Measurements from ENCODE around the gene GAS7. TPM values are rescaled to one million over a fixed set of nuclear protein-coding genes. Genes with fewer than 3 reads are reported as not detected.

Gene GAS7
- total RNA-seq, 1 donor from 2014 or later, result 39.8 TPM

DNA sequence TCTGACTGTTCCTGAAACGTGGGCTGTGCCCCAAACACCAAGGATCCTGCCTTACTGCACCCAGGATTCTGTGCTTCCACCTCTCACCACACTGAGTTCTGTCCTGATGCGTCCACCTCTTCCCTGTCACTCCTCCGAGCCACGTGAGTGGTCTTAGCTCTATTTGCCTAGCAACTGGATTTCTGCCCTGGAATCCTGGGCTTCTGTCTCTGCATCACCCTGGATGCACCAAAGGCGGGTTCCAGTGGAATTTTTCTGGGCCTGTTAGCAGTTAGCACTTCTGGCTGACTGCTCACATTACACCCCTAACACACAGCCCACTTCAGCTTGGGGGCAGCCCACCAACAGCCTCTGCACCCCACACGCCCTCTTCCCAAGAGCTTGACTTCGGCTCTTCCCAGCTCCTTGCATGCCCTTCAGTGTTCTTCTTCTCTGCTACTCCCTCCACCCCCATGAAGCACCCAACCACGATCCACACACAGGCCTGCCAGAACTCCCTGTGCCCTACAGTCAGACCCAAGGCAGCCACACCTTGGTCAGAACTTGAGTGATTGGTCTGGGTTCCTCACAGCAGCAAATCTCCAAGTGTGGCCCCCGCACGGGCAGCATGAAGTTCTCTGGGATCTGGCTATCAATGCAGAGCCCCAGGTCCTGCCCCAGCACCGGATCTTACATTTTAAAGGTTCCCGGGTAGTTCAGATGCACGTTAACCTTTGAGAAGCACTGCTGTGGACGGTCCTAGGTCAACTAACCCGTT lies 163.5 kb downstream of the GAS7 start:
- H3K27ac Mint-ChIP-seq, result no peak overlapping the region
- ChIA-PET CTCF (interaction anchor here (1.0 kb wide), 1 partner anchor 13 kb away, joined by 3 read pairs; no protein-coding TSS in a partner anchor), POLR2A (interaction anchor here (1.3 to 2.0 kb wide), 3 partner anchors 18 to 29 kb away, joined by 7 to 15 read pairs (median 8); no protein-coding TSS in a partner anchor)
- no peak overlapping the region for H3K4me3 Mint-ChIP-seq
- DNase-seq (no peak), ATAC-seq (ENCODE audit: low read depth) (no peak)
- no peaks in the 10 kb centered on the region for H3K36me3 Mint-ChIP-seq (ENCODE audit: low read depth)
- H3K27me3 Mint-ChIP-seq, result peaks cover 3% of the 10 kb centered on the region
- peaks cover 30% of the 10 kb centered on the region for H3K4me1 Mint-ChIP-seq
- intact Hi-C loops (cut with micrococcal nuclease), result loop anchor here (5.0 kb wide), 1 partner anchor 48 kb away; no protein-coding TSS in a partner anchor
- TF ChIP-seq, protein P1, sequence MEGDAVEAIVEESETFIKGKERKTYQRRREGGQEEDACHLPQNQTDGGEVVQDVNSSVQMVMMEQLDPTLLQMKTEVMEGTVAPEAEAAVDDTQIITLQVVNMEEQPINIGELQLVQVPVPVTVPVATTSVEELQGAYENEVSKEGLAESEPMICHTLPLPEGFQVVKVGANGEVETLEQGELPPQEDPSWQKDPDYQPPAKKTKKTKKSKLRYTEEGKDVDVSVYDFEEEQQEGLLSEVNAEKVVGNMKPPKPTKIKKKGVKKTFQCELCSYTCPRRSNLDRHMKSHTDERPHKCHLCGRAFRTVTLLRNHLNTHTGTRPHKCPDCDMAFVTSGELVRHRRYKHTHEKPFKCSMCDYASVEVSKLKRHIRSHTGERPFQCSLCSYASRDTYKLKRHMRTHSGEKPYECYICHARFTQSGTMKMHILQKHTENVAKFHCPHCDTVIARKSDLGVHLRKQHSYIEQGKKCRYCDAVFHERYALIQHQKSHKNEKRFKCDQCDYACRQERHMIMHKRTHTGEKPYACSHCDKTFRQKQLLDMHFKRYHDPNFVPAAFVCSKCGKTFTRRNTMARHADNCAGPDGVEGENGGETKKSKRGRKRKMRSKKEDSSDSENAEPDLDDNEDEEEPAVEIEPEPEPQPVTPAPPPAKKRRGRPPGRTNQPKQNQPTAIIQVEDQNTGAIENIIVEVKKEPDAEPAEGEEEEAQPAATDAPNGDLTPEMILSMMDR (IDR thresholded peaks at IDR 0.05), result no peak
- no peaks in the 10 kb centered on the region for H3K9me3 Mint-ChIP-seq

DNA sequence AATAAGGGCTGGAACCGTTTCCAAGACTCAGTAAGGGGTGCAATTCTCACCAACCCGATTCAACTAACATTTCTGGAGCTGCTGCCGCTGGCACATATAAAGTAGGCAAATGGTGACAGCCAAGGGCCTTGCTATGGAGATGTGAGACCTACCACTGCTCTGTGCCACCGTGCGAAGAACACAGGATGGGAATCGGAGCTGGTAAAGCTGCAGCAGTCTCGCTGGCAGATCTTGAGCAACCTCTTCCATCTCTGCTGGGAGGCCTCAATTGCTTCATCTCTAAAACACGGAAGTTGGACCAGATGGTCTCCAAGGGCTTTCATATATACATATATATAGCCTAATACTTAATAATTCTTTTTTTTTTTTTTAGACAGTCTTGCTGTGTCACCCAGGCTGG lies 164.4 kb downstream of the GAS7 start:
- no peaks in the 10 kb centered on the region for H3K9me3 Mint-ChIP-seq
- ChIA-PET POLR2A (interaction anchor here (0.6 to 2.0 kb wide), 16 partner anchors 9 to 118 kb away, joined by 3 to 15 read pairs (median 4); no protein-coding TSS in a partner anchor), CTCF (interaction anchor here (0.8 to 1.5 kb wide), 3 partner anchors 14 to 193 kb away, joined by 3 to 5 read pairs (median 4); no protein-coding TSS in a partner anchor)
- H3K4me1 Mint-ChIP-seq, result peaks cover 27% of the 10 kb centered on the region
- H3K4me3 Mint-ChIP-seq, result peak overlapping the region; percentile 62
- intact Hi-C loops (cut with micrococcal nuclease), result loop anchor here (1.0 to 5.0 kb wide), 2 partner anchors 16 to 47 kb away; no protein-coding TSS in a partner anchor
- peak overlapping the region; percentile 69 for H3K27ac Mint-ChIP-seq
- ATAC-seq (ENCODE audit: low read depth) (peak; percentile 62), DNase-seq (no peak)
- no peaks in the 10 kb centered on the region for H3K36me3 Mint-ChIP-seq (ENCODE audit: low read depth)
- TF ChIP-seq, protein P1 (IDR thresholded peaks at IDR 0.05), result no peak
- H3K27me3 Mint-ChIP-seq, result peaks cover 3% of the 10 kb centered on the region

DNA sequence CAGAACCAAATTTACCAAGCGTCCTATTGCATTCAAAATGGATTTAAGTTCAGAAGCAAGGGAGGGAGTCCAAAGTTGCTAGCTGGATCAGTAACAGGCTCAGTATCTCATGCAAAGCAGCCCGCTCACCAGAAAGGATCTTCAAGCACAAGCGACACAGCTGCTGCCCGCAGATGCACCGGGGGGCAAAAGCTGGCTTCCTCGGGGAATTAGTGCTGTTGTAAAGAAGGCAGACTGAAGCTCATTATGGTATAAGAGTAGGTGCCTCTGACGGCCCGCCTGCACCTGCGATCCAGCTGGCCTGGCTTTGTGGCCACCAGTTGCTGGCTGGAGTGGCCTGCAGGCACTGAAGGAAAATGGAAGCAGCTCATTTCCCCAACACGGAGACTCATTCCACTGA lies 165.0 kb downstream of the GAS7 start:
- TF ChIP-seq, protein P1 (IDR thresholded peaks at IDR 0.05), result no peak

DNA sequence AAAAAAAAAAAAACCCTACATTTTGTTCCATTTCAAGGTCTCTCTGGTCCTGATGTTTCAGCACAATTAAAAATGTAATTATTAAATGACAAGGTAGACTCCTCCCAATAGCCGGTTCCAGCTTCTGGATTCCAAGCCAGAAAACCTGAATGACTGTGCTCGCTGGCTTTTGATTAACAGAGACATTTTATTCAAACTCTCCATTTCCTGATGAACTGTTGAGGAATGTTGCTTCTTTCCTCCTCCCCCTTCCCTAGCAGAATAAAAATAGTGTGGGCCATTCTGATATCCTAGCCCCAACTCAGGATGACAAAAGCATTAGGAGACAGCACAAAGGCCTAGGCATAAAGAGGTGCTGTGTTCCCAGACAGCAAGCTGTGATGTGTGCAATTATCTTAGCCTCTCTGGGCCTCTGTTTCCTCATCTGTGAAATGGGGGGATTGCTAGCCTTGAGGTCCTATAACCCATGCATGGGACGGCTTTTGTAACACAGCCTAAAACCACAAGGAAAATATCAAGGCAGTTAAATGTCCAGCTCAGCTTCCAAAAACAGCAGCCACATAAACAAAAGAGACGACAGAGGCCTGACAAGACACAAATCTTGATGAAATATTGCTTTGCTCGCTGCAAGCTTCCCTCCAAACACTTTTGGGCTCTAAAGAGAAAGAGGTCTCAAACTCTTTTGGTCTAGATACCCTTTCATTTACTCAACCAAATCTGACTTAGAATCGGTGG lies 166.1 kb downstream of the GAS7 start:
- TF ChIP-seq, protein P1 (IDR thresholded peaks at IDR 0.05), result no peak
- no peaks in the 10 kb centered on the region for H3K36me3 Mint-ChIP-seq (ENCODE audit: low read depth)
- CTCF ChIA-PET, result no interaction called here
- DNase-seq, result no peak
- no peak overlapping the region for H3K27ac Mint-ChIP-seq
- intact Hi-C loops (cut with micrococcal nuclease), result loop anchor here (5.0 kb wide), 1 partner anchor 45 kb away; no protein-coding TSS in a partner anchor
- POLR2A ChIA-PET, result interaction anchor here (0.7 kb wide), 1 partner anchor 28 kb away, joined by 4 read pairs; no protein-coding TSS in a partner anchor
- no peak for ATAC-seq (ENCODE audit: low read depth)
- no peak overlapping the region for H3K4me3 Mint-ChIP-seq
- peaks cover 3% of the 10 kb centered on the region for H3K27me3 Mint-ChIP-seq
- no peaks in the 10 kb centered on the region for H3K9me3 Mint-ChIP-seq
- peaks cover 28% of the 10 kb centered on the region for H3K4me1 Mint-ChIP-seq

More for the DNA sequence above, 165.0 kb downstream of the GAS7 start:
- ChIA-PET CTCF (interaction anchor here (0.8 to 1.5 kb wide), 3 partner anchors 15 to 193 kb away, joined by 3 to 5 read pairs (median 4); no protein-coding TSS in a partner anchor), POLR2A (interaction anchor here (0.7 to 2.0 kb wide), 15 partner anchors 9 to 119 kb away, joined by 3 to 15 read pairs (median 4); no protein-coding TSS in a partner anchor)
- ATAC-seq (ENCODE audit: low read depth), result peak; percentile 83
- Mint-ChIP-seq H3K27me3 (peaks cover 3% of the 10 kb centered on the region), H3K9me3 (no peaks in the 10 kb centered on the region), H3K36me3 (ENCODE audit: low read depth) (no peaks in the 10 kb centered on the region), H3K4me1 (peaks cover 26% of the 10 kb centered on the region), H3K27ac (peak overlapping the region; percentile 69), H3K4me3 (peak overlapping the region; percentile 62)
- DNase-seq, result peak; percentile 43
- intact Hi-C loops (cut with micrococcal nuclease), result loop anchor here (1.0 to 5.0 kb wide), 2 partner anchors 15 to 46 kb away; no protein-coding TSS in a partner anchor
